Central memory CD4-positive, alpha-beta T cell (primary cell): ENCODE results near the gene NAALAD2.
"Not testable (repeated sequence)": the region's sequence is repeated elsewhere in the genome, so short reads cannot be mapped to it uniquely, and the experiment has no call there.

Experiments
- DNase-seq: peaks from one replicate; pipeline ENCODE4 v3.0.0; 2022

Gene NAALAD2

DNA sequence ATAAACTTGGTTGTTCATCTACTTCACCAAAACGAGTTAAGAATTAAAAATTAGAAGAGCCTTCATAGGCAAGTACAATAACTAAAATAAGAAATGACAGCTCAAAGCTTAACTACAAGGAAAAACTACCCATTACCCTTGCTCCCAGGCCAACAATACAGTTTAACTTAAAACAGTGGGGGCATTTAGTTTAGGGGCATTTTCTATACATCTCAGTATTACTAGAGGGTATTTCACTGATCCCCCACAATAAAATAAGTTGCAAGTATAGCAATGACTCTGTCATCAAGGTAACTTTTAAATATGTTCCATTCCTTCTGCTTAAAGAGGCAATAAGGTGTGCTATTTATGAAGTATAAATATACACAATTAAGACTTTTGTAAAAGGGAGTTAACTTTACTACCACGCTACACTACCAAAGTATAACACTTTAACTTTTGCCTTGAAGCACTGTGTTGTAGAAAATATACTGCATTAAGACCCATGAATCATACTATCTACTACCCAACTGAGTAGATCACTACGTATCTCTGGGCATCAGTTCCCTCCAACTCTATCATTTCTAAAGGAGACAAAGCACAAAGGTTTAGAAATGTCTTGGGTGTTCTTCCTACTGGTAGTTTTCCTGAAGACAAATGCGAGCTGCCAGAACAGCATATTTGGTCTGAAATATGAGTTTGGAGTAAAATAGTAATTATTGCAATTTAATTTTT, 58.6 kb downstream of the NAALAD2 start:
- no peak for DNase-seq

DNA sequence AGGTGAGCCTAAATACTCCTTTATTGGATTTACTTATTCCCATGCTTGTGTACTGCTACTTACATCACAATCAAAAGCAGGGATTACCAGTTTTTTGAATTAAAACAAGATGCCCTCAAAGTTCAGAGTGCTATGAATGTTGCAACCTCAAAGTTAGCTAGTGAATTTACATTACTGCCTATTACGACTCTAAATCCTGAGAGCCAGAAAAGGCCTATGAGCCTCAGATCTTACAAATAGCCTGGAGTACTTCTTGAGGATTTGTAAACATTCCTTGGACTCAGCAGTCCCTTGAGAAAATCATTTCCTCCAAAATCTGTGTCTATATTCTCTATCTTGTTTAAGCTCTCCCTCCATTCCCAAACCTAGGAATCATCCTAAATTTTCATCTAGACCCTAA, 62.9 kb downstream of the NAALAD2 start:
- no peak for DNase-seq

DNA sequence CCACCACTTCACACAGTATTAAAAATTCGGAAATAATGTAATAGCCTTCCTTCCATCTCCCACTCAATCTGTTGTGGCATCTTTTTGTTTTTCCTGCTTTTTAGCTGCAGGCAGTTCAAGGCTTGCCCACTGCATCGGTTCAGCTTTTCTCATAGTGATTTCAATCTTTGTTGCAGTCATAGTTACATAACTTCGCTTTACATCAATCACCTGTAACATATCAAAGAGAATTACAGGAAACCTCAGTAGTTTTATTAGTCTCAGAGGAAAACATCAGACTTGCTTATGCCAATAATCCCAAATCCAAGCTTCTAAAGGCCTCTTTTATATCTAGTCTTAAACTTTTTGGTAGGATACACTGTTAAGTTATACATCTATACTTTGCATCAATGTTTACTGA, 67.9 kb downstream of the NAALAD2 start:
- DNase-seq, result peak; percentile 17

DNA sequence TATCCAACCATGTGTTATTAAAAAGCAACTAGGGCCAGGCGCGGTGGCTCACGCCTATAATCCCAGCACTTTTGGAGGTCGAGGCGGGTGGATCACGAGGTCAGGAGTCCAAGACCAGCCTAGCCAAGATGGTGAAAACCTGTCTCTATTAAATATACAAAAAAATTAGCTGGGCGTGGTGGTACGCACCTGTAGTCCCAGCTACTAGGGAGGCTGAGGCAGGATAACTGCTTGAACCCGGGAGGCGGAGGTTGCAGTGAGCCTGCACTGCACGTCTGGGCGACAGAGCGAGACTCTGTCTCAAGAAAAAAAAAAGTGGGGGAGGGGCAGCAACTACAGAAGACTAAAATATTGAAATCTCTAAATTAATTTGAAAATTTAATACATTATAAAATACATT, 69.9 kb downstream of the NAALAD2 start:
- DNase-seq, result no peak

DNA sequence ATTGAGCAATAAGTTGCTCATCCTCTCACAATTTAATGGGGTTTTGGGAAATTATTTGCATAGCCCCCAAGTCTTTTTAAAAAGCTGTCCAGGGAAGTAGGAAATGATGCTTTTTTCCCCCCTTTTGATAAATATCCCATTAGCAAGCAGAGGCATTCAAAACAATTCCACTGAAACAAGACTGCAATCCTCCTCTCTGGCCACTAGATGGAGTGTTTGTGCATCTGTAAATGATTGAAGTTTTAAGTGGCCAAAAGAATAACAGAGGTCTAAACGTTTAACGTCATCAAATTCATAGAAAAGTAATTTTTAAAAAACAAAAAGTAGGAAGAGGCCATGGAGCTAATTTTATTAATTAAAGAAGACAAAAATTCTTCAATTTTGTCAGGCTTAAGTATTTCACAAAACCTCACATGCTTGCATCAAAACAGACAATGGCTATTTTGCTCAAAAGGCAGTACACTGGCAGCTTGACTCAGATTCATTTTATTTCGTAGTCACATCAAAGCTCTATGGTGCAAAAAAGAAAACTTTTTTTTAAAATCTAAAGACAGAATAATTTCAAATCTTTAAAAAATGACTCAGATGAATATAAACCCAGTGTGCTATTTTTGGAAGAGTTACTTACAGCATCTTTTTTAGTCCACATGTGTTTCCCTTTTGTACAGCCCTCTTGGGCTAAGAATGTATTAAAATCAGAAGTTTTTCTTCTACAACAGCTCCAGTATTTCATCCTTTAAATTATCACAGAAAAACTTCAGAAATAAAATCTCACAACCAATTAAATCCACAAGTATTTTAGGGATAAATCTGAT, 70.6 kb downstream of the NAALAD2 start:
- peak; percentile 37 for DNase-seq

DNA sequence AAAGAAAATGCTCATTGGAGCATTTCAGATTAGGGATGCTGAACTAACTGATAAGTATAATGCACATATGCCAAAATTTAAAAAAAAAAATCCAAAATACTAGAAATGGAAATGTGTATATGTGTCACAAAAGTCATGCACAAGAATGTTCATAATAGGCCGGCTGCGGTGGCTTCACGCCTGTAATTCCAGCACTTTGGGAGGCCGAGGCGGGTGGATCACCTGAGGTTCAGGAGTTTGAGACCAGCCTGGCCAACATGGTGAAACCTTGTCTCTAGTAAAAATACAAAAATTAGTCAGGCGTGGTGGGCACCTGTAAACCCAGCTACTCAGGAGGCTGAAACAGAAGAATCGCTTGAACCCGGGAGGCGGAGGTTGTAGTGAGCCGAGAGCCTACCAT, 73.5 kb downstream of the NAALAD2 start:
- DNase-seq, result not testable (repeated sequence)

DNA sequence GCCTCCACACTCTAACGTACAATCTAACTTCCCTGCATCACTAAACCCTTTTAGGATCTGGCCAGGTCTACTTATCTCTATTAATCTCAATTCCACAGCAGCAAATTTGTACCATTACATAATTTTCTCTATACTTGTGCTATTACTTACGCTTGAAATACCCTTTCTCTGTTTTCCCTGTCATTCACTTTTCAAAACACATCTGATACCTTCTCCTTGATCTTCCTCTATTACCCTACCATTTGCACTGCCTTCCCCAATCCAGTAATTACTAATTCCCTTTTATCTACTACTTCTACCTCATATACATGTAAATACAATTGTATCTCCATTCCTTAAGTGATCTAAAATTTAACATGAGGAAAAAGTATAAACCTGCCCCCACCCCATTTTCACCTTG, 74.4 kb downstream of the NAALAD2 start:
- no peak for DNase-seq

DNA sequence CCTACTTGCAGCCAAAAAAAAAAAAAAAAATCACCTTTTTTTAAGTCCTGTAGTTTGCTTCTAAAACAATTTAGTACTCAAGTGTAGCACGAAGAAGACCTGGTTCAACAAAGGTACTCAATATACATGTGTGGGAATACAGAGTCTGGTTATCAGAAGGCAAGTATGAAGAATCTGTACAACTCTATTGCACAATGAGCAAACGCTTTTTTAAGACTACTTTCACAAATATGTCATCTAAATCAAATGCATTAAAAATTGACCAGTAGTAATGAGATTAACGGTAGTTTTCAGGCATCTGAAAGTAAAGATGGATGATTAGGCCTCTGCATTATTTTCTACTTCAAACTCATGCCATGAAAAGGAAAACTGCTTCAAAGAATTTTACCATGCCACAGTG, 78.9 kb downstream of the NAALAD2 start:
- no peak for DNase-seq

DNA sequence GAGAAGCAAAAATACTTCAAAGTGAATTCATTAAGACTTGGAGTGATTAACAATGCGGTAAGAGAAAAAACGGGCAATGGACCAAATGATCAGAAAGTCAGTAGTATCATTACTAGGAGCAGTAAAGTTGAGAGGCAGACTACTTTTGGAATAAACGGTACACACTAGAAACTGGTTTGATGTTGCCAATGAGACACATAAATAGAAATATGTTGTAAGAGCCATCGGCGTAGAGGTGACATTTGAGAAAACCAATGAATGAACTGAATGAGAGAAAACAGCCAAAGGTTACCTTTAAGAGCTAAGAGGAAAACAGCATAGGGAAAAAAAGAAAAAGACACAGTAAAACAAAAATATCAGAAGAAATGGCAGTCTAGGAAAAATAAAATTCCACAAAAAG, 82.1 kb downstream of the NAALAD2 start:
- no peak for DNase-seq

DNA sequence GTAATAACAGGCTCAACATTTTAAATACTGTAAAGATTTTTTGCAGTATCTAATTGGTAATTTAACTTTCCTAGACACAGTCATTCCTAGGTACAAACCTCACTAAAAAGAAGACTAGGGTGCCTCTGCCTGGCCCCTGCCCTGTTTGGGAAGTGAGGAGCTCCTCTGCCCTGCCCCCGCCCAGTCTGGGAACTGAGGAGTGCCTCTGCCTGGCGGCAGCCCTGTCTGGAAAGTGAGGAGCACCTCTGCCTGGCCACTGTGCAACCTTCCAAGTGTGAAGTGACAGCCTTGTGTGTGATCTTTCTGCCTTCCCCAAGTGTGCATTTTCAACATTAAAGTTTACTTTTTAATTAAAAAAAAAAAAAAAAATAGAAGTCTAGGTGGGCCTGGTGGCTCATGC, 84.1 kb downstream of the NAALAD2 start:
- DNase-seq, result no peak

DNA sequence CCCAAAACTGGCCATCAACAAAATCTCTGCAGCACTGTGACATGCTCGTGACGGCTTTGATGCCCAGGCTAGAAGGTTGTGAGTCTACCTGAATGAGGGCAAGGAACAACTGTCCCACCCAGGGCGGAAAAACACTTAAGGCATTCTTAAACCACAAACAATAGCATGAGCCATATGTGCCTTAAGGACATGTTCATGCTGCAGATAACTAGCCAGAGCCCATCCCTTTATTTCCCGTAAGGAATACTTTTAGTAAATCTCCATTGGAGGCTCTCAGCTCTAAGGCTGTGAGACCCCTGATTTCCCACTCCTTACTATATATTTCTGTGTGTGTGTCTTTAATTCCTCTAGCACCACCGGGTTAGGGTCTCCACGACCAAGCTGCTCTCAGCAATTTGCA, 85.0 kb downstream of the NAALAD2 start:
- DNase-seq, result no peak

DNA sequence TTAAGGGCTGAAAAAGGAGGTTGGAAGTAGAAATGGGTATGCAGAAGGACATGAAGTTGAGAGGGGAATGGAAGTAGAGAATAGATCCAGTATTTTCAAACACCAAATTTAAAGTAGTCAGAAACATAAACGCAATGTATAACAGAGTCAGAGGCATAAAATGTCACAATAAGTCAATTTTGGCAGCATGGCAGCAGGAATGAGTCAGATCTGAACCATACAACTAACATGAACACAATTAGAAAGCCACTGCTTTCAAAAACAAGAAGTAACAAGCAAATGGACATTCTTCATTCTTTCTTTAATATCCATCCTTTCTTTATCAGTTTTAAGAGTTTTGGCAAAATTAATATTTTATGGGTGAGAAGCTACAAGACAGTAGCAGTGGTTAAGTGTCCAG, 85.9 kb downstream of the NAALAD2 start:
- no peak for DNase-seq

DNA sequence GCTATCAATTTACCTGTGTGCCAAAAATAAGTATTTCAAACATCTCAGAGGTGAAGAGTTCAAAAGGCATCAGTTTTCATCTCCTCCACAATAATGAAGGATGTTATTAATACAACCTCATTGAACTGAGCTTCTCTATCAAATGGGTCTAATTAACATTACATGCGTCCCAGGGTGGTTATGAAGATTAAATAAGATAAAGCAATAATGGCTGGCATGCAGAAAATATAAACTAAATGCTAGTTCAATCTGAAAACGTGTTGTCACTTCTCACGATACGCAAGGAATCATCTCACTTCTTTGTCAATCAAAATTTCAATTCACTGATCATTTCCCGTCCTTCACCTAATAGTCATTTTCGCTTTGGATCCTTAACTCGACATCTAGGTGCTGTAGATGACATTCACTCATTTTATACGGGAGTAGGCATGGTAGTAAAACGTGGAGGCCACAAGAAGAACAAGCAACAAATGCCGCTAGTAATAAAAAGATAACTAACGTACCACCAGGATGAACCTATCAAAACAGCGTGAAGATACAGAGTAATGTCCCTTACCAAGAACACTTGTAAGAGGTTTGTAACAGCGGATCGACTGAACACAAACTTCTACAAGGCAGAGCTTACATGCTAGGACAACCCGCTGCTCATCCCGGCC, 87.5 kb downstream of the NAALAD2 start:
- DNase-seq, result no peak

DNA sequence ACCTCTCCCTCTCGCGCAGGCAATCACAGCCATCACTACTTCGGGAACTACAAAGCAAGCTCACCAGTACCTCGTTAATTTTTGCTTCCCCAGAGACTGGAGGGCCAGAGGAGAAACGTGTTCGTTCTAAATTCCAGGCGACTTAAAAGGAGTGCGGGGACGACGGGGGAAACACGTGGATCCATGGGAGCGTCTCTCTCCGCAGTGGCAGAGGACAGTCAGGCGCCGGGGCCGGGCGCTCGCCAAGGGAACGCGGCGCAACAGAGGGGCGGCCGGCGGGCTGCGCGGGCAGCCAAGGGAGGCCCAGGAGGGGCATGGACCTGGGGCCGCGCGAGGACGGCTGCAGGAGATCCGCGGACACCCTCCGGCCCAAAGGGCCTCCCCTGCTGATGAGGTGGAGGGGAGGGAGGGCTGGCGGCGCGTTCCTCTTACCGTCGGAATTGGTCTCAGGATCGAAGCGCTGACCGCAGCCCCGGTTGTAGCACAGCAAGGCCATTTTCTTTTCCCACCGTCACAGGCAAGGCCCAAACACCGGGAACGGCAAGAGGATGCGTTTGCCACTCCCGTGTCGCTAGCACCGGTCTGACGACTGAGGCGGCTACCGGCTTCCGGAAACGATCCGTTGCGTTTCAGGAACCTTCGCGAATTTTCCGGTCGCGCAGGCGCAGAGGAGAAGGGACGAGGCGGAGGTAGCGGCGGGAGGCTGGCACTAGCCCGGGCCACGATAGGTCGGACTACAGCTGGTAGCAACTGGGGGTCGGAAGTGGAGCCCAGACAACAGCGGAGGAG, 88.2 kb downstream of the NAALAD2 start, which contains the start of gene CHORDC1:
Gene CHORDC1 (minus strand): TSS at position 591 of the 789 bp plus-strand sequence. CDS start 95 bp downstream, at position 496.
- DNase-seq, result peak; percentile 89

DNA sequence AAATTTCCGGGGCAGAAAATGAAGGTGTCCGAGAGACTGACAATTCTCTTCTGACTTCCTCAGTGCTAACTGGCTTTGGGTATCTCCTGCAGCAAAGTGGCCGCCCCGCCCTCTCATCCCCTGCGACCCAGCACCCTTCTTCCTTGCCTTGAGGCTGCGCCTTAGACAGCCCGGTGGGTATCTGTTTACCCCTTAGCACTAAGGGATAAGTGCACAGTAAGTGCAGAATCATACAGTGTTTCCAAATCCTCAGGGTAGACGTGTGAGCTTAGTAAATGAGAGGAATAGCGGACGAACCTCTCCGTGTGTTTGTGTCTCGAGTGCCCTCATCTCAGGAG, 88.8 kb downstream of the NAALAD2 start:
- DNase-seq, result no peak

DNA sequence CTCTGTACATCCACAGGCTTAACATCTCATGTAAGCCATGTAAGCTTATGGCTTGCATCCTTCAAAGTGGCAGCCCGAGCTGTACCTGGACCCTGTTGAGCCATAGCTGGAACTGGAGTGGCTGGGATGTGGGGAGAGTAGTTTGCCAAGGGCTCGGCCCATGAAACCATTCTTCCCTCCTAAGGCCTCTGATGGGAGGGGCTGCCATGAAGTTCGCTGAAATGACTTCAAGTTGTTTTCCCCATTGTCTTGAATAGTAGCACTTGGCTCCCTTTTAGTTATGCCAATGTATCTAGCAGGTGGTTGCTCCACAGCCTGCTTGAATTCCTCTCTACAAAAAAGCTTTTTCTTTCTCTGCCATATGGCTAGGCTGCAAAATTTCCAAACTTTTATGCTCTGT, 93.6 kb downstream of the NAALAD2 start:
- DNase-seq, result no peak

DNA sequence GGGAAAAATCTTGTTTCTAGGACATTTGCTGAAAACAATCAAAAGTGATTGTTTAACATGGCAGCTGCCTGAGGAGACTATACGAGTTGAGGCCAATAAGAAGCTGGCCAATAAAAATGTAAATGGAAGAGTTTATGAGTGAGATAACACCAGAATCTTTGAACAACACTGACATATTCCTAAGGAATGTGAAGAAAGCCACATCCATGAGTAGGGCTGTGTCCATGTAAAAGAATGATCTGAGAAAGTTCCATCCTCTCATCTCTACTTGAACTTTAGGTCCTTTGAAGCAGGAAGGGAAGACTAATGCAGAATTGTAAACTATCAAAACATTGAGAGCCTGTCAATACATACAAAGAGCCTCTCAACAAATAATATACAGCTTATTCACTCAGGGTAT, 95.3 kb downstream of the NAALAD2 start:
- DNase-seq, result no peak

DNA sequence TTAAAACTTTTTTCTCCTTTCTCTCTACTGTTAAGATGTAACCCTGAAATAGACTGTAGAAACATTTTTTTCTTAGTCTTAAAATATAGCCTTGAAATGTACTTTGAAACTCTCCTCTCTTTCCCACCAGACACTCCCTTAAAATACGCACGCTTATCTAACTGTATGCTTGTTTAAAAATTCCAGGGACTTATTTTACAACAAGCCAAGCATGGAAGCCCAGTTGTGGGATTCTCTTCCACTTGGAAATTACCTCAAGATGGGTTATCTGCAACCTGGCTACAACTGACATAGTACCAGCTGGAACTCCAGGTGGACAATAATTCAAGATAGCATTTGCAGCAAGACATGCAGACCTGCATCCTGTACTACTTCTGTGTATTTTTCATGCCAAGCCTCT, 100.5 kb downstream of the NAALAD2 start:
- DNase-seq, result no peak

DNA sequence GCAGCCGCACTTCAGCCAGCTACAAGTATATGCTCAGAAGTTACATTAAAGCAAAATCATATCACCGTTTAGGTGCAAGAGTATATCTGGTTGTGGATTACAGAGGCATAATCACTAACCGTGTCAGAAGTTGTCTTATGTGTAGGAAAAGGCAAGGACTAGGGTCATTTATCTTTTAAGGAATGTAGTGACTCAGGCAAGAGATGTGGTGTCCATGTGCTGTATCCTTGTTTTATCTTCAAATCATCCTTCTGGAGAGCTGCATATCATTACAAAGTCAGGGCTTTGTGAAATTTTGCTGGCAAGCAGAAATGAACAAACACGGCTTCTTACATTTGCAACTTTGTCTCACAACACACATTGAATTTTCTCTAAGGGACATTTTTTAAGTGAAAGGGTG, 101.1 kb downstream of the NAALAD2 start:
- no peak for DNase-seq

DNA sequence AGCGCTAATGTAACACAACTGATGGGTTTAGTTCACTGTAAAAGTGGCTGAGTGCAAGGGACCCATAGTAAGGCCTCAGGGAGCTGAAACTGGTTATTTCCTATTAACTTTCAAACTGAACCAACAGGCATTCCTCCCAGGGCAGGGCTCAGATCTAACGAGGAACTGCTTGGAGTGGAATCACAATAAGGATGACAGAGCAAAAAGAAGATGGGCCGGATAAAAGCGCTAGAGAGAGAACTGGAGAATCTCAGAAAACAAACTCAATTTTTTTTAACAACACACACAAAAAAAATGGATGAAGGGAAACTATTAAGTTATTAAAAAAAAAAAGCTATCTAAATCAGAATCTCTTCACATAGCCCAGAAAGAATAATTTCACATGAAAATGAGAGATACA, 102.5 kb downstream of the NAALAD2 start:
- DNase-seq, result no peak

DNA sequence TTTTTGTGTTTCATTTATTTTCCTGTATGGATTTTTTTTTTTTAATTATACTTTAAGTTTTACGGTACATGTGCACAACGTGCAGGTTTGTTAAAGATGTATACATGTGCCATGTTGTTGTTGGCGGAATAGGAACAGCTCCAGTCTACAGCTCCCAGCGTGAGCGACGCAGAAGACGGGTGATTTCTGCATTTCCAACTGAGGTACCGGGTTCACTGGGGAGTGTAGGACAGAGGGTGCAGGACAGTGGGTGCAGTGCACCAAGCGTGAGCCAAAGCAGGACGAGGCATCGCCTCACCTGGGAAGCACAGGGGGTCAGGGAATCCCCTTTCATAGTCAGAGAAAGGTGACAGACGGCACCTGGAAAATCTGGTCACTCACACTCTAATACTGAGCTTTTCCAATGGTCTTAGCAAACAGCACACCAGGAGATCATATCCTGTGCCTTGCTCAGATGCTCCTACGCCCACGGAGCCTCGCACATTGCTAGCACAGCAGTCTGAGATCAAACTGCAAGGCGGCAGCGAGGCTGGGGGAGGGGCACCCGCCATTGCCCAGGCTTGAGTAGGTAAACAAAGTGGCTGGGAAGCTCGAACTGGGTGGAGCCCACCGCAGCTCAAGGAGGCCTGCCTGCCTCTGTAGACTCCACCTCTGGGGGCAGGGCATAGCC, 105.6 kb downstream of the NAALAD2 start:
- DNase-seq, result peak; percentile 31

DNA sequence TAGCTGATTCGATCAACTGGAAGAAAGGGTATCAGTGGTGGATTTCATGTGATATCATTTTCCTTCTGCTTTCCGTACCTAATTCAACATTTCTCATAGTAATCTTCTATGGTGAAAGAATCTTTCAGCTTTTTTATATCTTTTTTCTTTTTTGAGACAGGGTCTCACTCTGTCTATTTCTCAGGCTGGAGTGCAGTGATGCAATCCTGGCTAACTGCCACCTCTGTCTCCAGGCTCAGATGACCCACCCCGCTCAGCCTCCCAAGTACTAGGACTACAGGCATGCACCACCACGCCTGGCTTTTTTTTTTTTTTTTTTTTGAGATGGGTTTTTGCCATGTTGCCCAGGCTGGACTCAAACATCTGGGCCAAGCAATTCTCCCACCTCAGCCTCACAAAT, 107.0 kb downstream of the NAALAD2 start:
- DNase-seq, result no peak
